GM18498 (cell line): Measurements from ENCODE around the gene INSL3.

Source experiments
- ATAC-seq: cut with Tn5 transposase; IDR thresholded peaks from one replicate; pipeline ENCODE4 v1.9.1; 2021; ENCODE audit warnings: mild to moderate bottlenecking, moderate library complexity; ENCODE audit not compliant: unreplicated experiment

INSL3 gene

GRCh38 chr19:17847538-17848366 is 26.4 kb upstream of the INSL3 start, which contains the start of gene JAK3:
Gene JAK3, minus strand, starts transcription at chr19:17847982. Its CDS starts 3,565 bp downstream, at chr19:17844417.
- peak; percentile 63 for ATAC-seq

- ATAC-seq, result no peak
Measured at GRCh38 chr19:17846146-17846545, 24.8 kb upstream of the INSL3 start.

- no peak for ATAC-seq
Measured at GRCh38 chr19:17843908-17844490, 22.7 kb upstream of the INSL3 start.

- ATAC-seq, result no peak
Measured at GRCh38 chr19:17843292-17843827, 22.0 kb upstream of the INSL3 start.

- ATAC-seq, result no peak
Measured at GRCh38 chr19:17842663-17843291, 21.5 kb upstream of the INSL3 start.

GRCh38 chr19:17841810-17842662 is 20.7 kb upstream of the INSL3 start:
- ATAC-seq, result no peak

- no peak for ATAC-seq
Measured at GRCh38 chr19:17841371-17841809, 20.1 kb upstream of the INSL3 start.

GRCh38 chr19:17840019-17840418 is 18.7 kb upstream of the INSL3 start:
- ATAC-seq, result no peak

- no peak for ATAC-seq
Measured at GRCh38 chr19:17837972-17838371, 16.7 kb upstream of the INSL3 start.

- no peak for ATAC-seq
Measured at GRCh38 chr19:17836530-17836929, 15.2 kb upstream of the INSL3 start.

- no peak for ATAC-seq
Measured at GRCh38 chr19:17835182-17836006, 14.1 kb upstream of the INSL3 start.

- ATAC-seq, result no peak
Measured at GRCh38 chr19:17834350-17835181, 13.2 kb upstream of the INSL3 start.

- ATAC-seq, result no peak
Measured at GRCh38 chr19:17832443-17833208, 11.3 kb upstream of the INSL3 start.

GRCh38 chr19:17831419-17831888 is 10.1 kb upstream of the INSL3 start:
- no peak for ATAC-seq

GRCh38 chr19:17830567-17831418 is 9.5 kb upstream of the INSL3 start:
- ATAC-seq, result no peak

- no peak for ATAC-seq
Measured at GRCh38 chr19:17829855-17830566, 8.7 kb upstream of the INSL3 start.
